ENCODE measurements around the gene NYAP2.

NYAP2 gene

DNA sequence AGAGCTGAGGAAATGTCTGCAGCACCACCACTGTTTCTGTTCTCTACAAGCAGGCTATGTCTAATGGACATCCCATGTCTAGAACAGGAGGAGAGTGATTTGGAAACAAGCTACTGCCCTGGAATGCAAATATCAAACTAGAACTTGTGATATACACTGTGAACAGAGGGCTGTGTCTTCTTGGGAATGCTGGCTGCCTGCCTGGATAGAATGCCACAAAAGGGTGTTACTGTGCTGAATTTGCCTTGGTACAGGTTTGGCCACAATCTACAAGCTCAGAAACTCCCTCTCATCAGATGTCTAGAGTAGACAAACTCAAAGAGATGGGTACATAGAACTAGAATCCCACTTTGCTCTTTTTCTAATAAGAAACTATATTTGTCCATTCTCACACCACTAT is 170.5 kb downstream of the NYAP2 start:
- no peak for DNase-seq

- no peak for DNase-seq
These were observed 174.1 kb downstream of the NYAP2 start for GRCh38 chr2:225573603-225574002.

GRCh38 chr2:225574582-225575138 is 175.2 kb downstream of the NYAP2 start:
- DNase-seq, result no peak

DNA sequence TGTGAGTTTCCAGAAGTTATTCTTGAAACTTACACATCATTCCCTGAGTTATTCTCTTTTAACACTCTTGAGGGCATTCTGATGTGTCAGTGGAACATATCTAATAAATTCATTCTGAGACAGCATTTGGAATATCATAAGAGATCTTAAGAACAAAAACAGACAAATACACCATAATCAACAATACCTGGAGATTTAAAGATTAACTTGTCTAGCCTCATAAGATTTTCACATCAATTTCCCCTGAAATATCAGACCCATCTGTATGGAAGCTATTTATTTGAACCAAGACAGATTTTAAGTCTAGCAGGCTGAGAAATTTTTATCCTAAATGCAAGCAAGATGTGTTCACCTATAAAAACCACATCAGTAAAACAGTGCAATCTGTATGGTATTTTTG is 181.6 kb downstream of the NYAP2 start:
- no peak for DNase-seq

- DNase-seq, result no peak
These were observed 182.4 kb downstream of the NYAP2 start for GRCh38 chr2:225581906-225582305.

- DNase-seq, result no peak
These were observed 183.0 kb downstream of the NYAP2 start for GRCh38 chr2:225582355-225583116.

- DNase-seq, result no peak
These were observed 185.3 kb downstream of the NYAP2 start for GRCh38 chr2:225584796-225585195.

DNA sequence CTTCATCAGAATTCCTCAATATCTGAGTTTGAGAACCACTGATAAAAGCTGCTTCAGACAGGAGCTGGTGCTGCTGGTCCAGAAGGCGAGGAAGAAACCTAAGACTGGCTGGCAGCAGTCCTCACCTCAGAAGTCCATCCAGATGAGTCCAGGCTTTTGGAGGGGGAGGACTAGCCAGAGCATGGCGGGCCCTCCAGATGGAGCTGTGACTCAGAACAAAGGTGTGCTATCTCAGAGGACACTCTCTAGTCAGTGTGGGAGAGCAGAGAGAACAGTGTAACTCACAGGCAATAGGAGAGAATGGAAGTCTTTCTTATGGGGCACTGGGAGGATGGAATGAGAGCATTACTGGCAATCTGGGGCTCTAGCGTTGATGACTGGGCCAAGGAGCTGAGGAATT is 191.4 kb downstream of the NYAP2 start:
- no peak for DNase-seq

- DNase-seq, result peak; percentile 16
These were observed 198.4 kb downstream of the NYAP2 start for GRCh38 chr2:225597911-225598310.

GRCh38 chr2:225598426-225598825 is 198.9 kb downstream of the NYAP2 start:
- DNase-seq, result no peak

DNA sequence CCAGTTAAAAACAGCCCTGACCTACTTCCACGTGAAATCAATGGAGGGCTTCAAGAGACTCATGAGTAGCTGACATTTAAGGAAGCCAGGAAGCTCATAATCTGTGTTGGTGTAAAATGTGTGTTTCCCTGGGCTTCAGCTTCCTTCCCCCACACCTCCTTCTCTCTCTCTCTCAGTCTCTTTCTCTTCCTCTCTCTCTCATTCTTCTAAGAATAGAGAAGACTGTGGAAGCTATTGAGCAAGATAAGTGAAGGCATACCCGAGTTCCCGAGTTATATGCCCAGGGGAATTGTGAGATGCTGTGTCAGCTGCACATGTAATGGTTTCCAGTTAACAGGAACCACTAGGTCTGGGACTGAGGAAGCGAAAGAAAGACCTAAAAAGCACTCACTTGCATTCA is 199.4 kb downstream of the NYAP2 start:
- DNase-seq, result no peak

GRCh38 chr2:225599856-225600255 is 200.3 kb downstream of the NYAP2 start:
- no peak for DNase-seq

DNA sequence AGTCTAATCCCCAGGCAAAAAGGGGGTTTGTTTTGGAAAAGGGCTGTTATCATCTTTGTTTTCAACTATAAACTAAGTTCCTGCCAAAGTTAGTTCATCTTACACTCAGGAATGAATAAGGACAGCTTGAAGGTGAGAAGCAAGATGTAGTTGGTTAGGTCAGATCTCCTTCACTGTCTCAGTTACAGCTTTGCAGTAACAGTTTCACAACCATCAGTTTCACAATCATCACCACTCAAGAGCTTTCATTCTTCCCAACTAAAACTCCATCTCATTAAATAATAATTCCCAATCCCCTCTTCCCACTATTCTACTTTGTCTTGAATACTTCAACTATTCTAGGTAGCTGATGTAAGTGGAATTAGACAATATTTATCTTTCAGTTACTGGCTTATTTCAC is 200.9 kb downstream of the NYAP2 start:
- DNase-seq, result peak; percentile 2

GRCh38 chr2:225600865-225601264 is 201.4 kb downstream of the NYAP2 start:
- DNase-seq, result no peak

GRCh38 chr2:225602205-225602604 is 202.7 kb downstream of the NYAP2 start:
- DNase-seq, result no peak

DNA sequence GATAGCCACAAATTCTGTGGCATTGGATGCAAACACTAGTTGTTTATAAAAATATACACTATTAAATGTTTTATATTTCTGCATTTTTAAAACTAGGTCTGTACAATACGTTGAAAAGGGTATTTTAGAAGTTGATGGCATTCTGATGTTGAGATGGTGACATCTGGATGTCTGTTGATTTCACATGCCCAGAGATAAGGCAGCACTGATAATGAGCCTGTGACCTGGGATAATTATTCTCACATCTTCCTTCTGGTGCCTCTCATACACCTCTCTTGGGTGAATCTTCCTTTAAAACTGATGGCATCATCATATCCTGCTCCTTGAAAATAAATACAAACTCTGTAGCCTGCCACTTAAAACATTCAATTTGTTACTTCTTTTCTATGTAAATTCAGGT is 208.6 kb downstream of the NYAP2 start:
- no peak for DNase-seq

DNA sequence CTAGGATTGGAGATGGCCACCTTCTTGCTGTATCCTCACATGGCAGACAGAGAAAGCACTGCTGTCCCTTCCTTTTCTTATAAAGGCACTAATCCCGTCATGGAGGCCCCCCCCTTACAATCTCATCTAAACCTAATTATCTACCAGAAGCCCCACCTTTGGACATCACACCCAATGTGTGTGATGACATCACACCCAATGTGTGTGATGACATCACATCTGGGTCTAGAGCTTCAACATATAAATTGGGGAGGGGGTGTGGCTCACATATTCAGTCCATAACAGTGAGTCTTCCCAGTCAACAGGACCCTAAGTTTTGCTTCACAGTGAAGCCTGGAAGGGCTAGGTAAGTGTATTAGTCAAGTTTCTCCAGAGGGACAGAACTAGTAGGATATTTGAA is 213.1 kb downstream of the NYAP2 start:
- no peak for DNase-seq

DNA sequence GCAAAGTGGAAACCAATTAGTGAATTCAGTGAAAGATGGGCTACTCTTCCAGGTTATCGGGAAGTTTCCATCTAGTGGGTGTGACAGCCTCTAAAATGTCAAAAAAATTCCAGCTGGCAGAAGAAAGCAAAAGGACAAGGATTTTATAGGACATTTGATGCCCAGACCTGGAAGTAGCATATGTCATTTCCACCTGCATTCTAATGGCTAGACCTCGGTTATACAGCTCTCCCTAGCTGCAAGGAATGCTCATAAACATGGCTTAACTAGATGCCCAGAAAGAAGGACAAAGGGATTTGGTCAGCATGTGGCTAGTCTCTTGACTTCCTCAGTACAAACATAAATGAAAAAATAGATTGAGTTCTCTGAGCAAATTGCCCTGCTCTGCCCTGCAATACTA is 215.4 kb downstream of the NYAP2 start:
- no peak for DNase-seq

DNA sequence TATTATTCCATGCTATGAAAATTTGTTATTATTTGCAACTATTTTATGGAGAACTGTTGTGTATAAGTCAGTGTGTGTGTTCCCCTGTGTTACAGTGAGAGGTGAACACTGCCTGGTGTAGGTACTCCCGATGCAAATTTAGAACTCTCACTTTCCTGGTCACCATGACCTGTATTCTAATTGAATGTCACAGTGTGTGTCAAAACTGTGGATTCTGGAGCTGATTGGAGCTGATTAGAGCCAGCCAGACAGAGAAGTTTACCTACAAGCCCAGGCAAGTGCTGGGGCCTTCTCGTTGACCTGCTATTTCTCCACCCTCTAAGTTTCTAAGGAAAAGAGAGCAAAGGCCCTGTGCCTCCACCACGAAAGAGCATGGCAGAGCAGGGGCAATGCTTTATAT is 216.0 kb downstream of the NYAP2 start:
- no peak for DNase-seq

DNA sequence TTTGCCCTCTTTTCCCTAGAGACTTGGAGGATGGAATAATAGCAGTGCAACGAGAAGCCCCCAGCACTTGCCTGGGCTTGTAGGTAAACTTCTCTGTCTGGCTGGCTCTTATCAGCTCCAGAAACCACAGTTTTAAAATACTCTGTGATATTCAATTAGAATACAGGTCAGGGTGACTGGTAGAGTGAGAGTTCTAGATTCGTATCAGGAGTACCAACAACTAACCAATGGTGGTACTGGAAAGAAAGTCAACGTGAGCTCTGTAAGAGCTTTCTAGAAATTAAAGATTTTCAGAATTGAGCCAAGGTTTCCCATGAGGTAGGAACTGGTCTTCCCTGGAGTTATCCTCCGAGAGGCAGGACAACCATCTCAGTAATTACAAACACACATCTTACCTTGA is 216.9 kb downstream of the NYAP2 start:
- DNase-seq, result no peak

GRCh38 chr2:225616848-225617247 is 217.3 kb downstream of the NYAP2 start:
- no peak for DNase-seq

DNA sequence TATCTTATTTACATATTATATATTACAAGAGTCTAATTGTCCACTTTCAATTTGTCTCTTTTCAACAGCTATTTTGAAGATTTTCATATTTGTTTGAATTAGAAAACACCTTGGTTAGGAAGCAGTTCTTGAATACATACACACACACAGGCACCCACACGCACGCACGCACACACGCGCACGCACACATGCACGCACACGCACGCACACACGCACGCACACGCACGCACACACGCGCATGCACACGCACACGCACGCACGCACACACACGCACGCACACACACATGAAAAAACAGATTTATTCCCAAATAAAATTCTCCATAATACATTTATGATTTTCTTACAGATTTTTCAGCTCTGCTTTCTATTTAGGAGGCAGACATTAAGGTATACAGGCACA is 220.7 kb downstream of the NYAP2 start:
- DNase-seq, result no peak

GRCh38 chr2:225630824-225631533 is 231.5 kb downstream of the NYAP2 start:
- DNase-seq, result no peak

GRCh38 chr2:225632351-225632750 is 232.8 kb downstream of the NYAP2 start:
- no peak for DNase-seq

Data from HCEC 1CT (cell line).